SU-DHL-6 (cell line): ENCODE data around the gene ST6GAL1.

Source experiments
- CTCF ChIP-seq: fragments of 200-600 bp; sonication (generic); IDR thresholded peaks from one replicate; pipeline ENCODE4 v1.5.1; 2017; ENCODE audit warnings: antibody characterized with exemption, mild to moderate bottlenecking, low read length, moderate library complexity; ENCODE audit not compliant: insufficient read depth, poor library complexity, severe bottlenecking
- EZH2phosphoT487 ChIP-seq: fragments of 200-600 bp; sonication (generic), shearing (Covaris generic); conservative IDR thresholded peaks from 2 replicates; pipeline ENCODE4 v1.6.1; 2018; ENCODE audit warnings: mild to moderate bottlenecking, antibody characterized with exemption, low read length, moderate library complexity, mixed read lengths

GRCh38 chr3:187122261-187122660 lies 191.9 kb downstream of the ST6GAL1 start:
- TF ChIP-seq CTCF (no peak), EZH2phosphoT487 (no peak)
